GM15510 (cell line): ENCODE results near the gene AKAP12.

Experiments used
- POLR2A ChIP-seq: IDR thresholded peaks from 3 replicates; pipeline ENCODE4 v1.6.1; 2011; ENCODE audit warnings: borderline replicate concordance; ENCODE audit not compliant: insufficient read length; ENCODE audit errors: extremely low read depth

Gene AKAP12

GRCh38 chr6:151224076-151224475, 15.7 kb upstream of the AKAP12 start:
- TF ChIP-seq POLR2A: no peak

DNA sequence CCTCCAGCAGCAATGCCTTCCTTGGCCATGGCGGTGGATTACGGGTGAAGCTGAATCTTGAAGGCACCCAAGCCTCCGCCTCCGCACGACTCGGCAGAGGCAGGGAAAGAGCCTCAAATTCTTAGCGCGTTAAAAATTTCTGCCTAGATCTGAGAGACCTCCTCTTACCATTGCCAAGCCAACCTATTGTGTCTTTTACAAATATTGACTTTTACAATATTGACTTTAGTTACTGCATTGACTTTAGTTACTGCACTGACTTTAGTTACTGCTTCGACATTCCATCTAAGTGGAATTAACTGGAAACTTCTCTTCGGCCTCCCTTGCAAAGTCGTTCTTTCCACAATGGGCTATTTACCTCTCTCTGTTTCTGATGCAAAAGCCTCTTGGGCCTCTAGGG, 13.8 kb upstream of the AKAP12 start:
- no peak for TF ChIP-seq POLR2A

- no peak for TF ChIP-seq POLR2A
Measured at GRCh38 chr6:151228788-151229400, 10.9 kb upstream of the AKAP12 start.

- TF ChIP-seq POLR2A: no peak
Measured at GRCh38 chr6:151229401-151230276, 10.1 kb upstream of the AKAP12 start.

- no peak for TF ChIP-seq POLR2A
Measured at GRCh38 chr6:151230277-151230577, 9.5 kb upstream of the AKAP12 start.

- TF ChIP-seq POLR2A: no peak
Measured at GRCh38 chr6:151232899-151233298, 6.9 kb upstream of the AKAP12 start.

GRCh38 chr6:151233731-151234130, 6.0 kb upstream of the AKAP12 start:
- no peak for TF ChIP-seq POLR2A

DNA sequence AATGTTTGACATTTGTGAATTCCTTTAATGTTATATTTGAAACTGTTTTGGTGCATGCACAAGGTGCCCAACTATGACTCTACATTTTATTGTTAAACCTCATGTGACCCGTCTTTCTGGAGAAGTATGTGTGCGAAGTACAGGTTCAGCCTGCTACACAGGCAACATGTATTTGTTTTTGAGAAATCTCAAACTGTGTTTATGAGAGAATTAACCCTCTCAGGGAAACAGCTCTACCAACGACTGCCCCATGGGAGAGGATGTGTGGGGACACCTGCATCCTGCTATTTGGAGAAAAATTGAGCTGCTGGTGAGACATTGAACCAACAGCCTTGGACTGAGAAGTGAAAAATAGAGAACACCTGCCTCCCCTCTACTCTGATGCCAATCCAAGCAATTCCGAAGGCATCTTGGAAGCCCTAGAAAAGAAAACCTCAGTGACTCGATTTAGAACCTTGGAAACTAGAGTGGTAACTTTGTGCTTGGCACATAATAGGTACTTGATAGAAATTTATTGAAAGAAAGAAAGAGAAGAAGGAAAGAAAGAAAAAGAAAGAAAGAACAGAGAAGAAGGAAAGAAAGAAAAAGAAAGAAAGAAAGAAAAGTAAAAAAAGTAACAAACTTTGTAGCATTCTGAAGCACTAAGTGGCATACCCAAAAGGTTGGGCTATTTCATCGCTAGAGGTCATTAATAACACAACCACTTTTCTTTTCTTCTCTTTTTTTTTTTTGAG, 2.9 kb upstream of the AKAP12 start:
- TF ChIP-seq POLR2A: no peak

DNA sequence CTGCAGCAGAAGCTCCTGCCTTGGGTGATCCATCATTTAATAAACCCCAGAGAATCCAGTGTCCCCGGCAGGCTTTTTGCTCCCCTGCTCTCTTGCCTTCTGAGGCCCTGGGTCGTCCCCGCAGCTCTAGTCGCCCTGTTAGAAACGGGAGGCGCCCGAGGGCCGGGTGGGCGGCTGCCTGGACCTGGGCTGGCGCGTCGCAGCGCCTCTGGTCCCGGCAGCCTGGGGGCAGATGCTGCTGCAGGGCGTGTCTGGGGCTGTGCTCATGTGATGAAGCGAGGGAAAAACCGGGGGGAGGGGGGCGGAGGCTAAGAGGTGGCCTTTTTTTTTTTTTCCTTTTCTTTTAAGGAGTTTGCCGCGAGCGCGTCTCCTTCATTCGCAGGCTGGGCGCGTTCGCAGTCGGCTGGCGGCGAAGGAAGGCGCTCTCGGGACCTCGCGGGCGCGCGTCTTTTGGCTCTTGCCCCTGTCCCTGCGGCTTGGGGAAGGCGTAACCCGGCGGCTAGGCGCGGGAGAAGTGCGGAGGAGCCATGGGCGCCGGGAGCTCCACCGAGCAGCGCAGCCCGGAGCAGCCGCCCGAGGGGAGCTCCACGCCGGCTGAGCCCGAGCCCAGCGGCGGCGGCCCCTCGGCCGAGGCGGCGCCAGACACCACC, 394 bp downstream of the AKAP12 start:
- no peak for TF ChIP-seq POLR2A

DNA sequence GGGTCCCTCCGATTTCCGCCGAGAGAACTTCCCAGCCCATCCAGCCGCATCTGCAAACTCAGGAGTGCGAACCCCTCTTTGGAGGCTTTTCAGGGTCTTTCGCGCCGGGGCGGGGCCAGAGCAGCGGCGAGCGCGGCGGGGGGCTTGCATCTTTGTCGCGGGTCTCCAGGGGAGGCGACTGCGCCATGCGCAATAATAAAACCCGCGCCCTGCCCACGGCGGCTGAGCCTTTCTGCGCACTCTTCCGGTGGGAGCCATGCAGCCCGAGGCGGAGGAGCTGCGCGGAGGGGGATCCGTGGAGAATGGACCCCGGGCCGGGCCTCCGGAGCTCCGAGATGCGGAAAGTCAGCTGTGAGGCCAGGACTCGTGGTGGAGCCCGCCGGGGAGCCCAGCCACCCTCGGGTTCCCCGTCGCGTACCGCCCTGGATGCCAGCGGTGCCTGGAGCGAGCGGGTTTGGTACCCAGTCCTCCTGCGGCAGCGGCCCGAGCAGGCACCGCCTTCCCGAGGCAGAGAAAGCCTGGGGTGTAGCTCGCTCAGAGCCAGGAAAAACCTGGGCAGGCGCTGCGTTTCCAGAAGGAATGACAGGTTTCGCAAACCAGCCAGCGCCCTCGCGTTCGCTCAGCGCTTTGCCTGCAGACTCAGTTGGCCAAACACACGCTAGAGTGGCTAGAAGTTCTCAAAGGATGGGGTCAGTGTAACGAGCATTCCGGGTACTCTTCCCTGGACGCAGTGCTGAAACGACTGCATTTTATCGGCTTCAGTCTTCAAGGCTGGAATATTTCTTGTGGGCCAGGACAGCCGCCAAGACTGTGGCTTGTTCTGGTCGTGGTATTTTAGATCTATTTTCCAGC, 1.2 kb downstream of the AKAP12 start:
- no peak for TF ChIP-seq POLR2A

DNA sequence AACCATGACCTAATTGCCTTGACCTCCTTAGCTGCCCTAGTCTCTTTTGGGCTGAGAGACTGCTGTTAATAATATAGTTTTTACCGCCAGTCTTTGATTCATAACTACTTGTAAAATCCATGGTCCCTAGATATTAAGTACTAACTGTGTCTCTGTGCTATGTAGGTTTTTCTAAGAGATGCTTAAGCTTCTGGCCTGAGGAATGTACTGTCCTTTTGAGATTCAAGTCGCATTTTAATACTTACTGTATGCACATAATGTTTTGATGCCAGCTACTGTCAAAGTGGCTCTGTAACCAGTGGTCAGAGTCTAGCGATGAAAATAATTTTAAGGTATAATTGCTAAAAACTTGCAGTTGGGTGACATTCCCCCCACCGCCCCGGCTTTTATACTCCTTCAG, 2.1 kb downstream of the AKAP12 start:
- TF ChIP-seq POLR2A: no peak

GRCh38 chr6:151242420-151242861, 2.7 kb downstream of the AKAP12 start:
- TF ChIP-seq POLR2A: no peak

DNA sequence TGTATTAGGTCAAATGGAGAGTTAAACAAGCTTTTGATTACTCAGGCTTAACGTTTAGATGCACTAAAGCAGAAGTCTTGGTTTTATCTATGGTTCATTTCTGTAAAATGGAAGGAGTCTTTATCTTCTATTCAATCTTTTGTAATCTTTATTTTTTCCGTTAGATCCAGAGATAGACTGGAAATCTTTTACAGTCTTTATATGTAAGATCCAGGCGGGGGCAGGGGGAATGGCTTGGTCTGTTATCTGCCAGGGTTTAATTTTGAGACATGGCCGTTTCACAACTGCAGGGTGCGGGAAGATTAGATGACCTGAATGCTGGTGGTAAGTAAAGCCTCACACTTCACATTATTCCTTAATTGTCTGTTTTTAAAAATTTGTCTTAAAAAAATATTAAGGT, 3.7 kb downstream of the AKAP12 start:
- no peak for TF ChIP-seq POLR2A

GRCh38 chr6:151247490-151247889, 7.7 kb downstream of the AKAP12 start:
- TF ChIP-seq POLR2A: no peak
